GM11168 (cell line): ENCODE data around the gene SOX9.

Source experiments
- in situ Hi-C: fragments of 300-500 bp; cut with MboI; formaldehyde crosslinking; loops from one replicate; pipeline ENCODE4 v1.12.0; 2022; ENCODE audit warnings: low sequenced_read_pairs; ENCODE audit not compliant: unreplicated experiment

Gene SOX9

GRCh38 chr17:72146371-72146770, 25.6 kb downstream of the SOX9 start:
- in situ Hi-C loops, result loop anchor here (25.0 kb wide), 1 partner anchor 391 kb away; no protein-coding TSS in a partner anchor

- in situ Hi-C loops, result no loop called here
Observed at GRCh38 chr17:72150632-72151460, 30.0 kb downstream of the SOX9 start.

- in situ Hi-C loops, result no loop called here
Observed at GRCh38 chr17:72151565-72152386, 31.0 kb downstream of the SOX9 start.

- in situ Hi-C loops, result no loop called here
Observed at GRCh38 chr17:72152387-72152929, 31.6 kb downstream of the SOX9 start.

GRCh38 chr17:72158895-72159885, 38.4 kb downstream of the SOX9 start:
- in situ Hi-C loops, result no loop called here

GRCh38 chr17:72162569-72162968, 41.7 kb downstream of the SOX9 start:
- in situ Hi-C loops, result no loop called here

- in situ Hi-C loops, result no loop called here
Observed at GRCh38 chr17:72163474-72163873, 42.7 kb downstream of the SOX9 start.

- in situ Hi-C loops, result no loop called here
Observed at GRCh38 chr17:72164158-72164739, 43.4 kb downstream of the SOX9 start.

- in situ Hi-C loops, result no loop called here
Observed at GRCh38 chr17:72165192-72165866, 44.5 kb downstream of the SOX9 start.

GRCh38 chr17:72165867-72166439, 45.1 kb downstream of the SOX9 start:
- in situ Hi-C loops, result no loop called here

- in situ Hi-C loops, result no loop called here
Observed at GRCh38 chr17:72167593-72167992, 46.8 kb downstream of the SOX9 start.

GRCh38 chr17:72169823-72170222, 49.0 kb downstream of the SOX9 start:
- in situ Hi-C loops, result no loop called here

- in situ Hi-C loops, result no loop called here
Observed at GRCh38 chr17:72171703-72172667, 51.2 kb downstream of the SOX9 start.

- in situ Hi-C loops, result no loop called here
Observed at GRCh38 chr17:72173499-72174116, 52.8 kb downstream of the SOX9 start.

GRCh38 chr17:72175263-72175662, 54.4 kb downstream of the SOX9 start:
- in situ Hi-C loops, result no loop called here
